22Rv1 (cell line): Measurements from ENCODE around the gene STUM.
"Not testable (repeated sequence)": the region's sequence is repeated elsewhere in the genome, so short reads cannot be mapped to it uniquely, and the experiment has no call there.

Experiments
- H3K27ac ChIP-seq: fragments of 450-650 bp; 2 replicates; pipeline ENCODE4 v1.5.1; 2017
- CTCF ChIP-seq: fragments of 450-650 bp; IDR thresholded peaks from 2 replicates; pipeline ENCODE4 v1.5.1; 2017; ENCODE audit warnings: mild to moderate bottlenecking
- ZFX ChIP-seq: fragments of 450-650 bp; IDR thresholded peaks from 2 replicates; pipeline ENCODE4 v1.6.1; 2017; ENCODE audit warnings: antibody characterized with exemption, borderline replicate concordance

The STUM gene

GRCh38 chr1:226589008-226589733 lies 40.6 kb downstream of the STUM start:
- no peak overlapping the region for H3K27ac ChIP-seq
- TF ChIP-seq CTCF = no peak
- no peak for TF ChIP-seq ZFX

GRCh38 chr1:226590614-226591013 lies 42.0 kb downstream of the STUM start:
- no peak overlapping the region for H3K27ac ChIP-seq
- TF ChIP-seq CTCF = no peak
- TF ChIP-seq ZFX = no peak

- no peak overlapping the region for H3K27ac ChIP-seq
- TF ChIP-seq CTCF = no peak
- TF ChIP-seq ZFX = no peak
Measured at GRCh38 chr1:226593541-226593940, 45.0 kb downstream of the STUM start.

DNA sequence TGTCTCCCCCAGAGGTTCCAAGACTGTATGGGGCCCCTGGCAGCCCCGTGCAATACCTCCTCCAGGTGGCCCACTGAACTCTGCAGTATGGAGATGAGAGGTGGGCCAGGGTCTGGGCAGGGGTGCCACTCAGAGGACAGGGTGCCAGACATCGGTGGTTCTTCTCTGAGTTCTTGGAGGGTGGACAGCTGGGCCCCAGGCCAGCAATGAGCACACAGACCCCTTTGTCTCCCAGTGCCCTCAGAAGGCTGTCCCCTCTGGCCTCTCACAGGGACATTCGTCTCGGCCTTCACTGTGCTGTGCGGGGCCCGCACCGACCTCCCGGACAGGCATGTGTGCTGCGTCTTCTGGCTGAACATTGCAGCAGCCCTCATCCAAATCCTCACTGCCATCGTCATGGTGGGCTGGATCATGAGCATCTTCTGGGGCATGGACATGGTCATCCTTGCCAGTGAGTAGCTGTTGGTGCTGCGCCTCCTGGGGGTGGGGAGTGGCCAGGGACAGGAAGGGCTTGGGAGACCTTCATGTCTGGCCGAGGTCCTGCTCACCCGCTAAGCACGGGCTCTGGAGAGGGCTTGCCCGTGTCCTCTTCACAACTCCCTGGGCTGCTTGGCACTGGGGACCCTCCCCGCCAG lies 48.1 kb downstream of the STUM start:
- no peak for TF ChIP-seq ZFX
- TF ChIP-seq CTCF = 0 out of 2 replicates have a peak, but pooled peaks have one; percentile 5
- no peak overlapping the region for H3K27ac ChIP-seq

- TF ChIP-seq ZFX (no peak), CTCF (no peak)
- H3K27ac ChIP-seq = no peak overlapping the region
Measured at GRCh38 chr1:226597616-226598454, 49.3 kb downstream of the STUM start.

- H3K27ac ChIP-seq = no peak overlapping the region
- TF ChIP-seq ZFX (no peak), CTCF (no peak)
Measured at GRCh38 chr1:226598455-226598849, 49.9 kb downstream of the STUM start.

DNA sequence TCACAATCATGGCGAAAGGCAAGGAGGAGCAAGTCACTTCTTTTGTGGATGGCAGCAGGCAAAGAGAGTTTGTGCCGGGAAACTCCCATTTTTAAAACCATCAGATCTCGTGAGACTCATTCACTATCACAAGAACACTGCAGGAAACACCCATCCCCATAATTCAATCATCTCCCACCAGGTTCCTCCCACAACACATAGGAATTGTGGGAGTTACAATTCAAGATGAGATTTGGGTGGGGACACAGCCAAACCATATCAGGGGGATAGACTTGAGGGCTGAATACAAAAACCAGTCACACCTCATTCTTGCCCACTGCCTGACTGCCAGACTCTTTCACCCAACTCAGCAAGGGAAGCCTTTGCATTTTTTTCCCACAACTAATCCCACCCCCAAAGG lies 50.4 kb downstream of the STUM start:
- not testable (repeated sequence) for H3K27ac ChIP-seq
